ENCODE results near the gene ITM2B.

DNA sequence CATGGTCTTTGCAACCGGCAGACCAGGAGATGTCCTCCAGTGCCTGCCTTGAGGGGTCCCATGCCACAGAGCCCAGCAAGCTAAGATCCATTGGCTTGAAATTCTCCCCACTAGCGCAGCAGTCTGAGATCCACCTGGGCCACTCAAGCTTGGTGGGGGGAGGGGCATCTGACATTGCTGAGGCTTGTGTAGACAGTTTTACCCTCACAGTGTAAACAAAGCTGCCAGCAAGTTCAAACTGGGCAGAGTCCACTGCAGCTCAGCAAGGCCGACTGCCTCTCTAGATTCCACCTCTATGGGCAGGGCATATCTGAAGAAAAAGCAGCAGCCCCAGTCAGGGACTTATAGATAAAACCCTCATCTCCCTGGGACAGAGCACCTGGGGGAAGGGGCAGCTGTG, 32.0 kb upstream of the ITM2B start:
- TF ChIP-seq CTCF (IDR thresholded peaks at IDR 0.05; ENCODE audit: low read depth, low read length, missing input control): no peak
- TF ChIP-seq EGR1 (IDR thresholded peaks at IDR 0.05; ENCODE audit: low read depth in 2 of 2): no peak
- TF ChIP-seq, protein P1, sequence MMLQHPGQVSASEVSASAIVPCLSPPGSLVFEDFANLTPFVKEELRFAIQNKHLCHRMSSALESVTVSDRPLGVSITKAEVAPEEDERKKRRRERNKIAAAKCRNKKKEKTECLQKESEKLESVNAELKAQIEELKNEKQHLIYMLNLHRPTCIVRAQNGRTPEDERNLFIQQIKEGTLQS (IDR thresholded peaks at IDR 0.05): no peak
- TF ChIP-seq MAX (IDR thresholded peaks at IDR 0.05): no peak
- TF ChIP-seq, protein P2, sequence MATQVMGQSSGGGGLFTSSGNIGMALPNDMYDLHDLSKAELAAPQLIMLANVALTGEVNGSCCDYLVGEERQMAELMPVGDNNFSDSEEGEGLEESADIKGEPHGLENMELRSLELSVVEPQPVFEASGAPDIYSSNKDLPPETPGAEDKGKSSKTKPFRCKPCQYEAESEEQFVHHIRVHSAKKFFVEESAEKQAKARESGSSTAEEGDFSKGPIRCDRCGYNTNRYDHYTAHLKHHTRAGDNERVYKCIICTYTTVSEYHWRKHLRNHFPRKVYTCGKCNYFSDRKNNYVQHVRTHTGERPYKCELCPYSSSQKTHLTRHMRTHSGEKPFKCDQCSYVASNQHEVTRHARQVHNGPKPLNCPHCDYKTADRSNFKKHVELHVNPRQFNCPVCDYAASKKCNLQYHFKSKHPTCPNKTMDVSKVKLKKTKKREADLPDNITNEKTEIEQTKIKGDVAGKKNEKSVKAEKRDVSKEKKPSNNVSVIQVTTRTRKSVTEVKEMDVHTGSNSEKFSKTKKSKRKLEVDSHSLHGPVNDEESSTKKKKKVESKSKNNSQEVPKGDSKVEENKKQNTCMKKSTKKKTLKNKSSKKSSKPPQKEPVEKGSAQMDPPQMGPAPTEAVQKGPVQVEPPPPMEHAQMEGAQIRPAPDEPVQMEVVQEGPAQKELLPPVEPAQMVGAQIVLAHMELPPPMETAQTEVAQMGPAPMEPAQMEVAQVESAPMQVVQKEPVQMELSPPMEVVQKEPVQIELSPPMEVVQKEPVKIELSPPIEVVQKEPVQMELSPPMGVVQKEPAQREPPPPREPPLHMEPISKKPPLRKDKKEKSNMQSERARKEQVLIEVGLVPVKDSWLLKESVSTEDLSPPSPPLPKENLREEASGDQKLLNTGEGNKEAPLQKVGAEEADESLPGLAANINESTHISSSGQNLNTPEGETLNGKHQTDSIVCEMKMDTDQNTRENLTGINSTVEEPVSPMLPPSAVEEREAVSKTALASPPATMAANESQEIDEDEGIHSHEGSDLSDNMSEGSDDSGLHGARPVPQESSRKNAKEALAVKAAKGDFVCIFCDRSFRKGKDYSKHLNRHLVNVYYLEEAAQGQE (IDR thresholded peaks at IDR 0.05): no peak
